Measurements from ENCODE around the gene SFRP5.
A peak's percentile ranks its signal among the peaks of the same experiment; 100 is the strongest.

Gene SFRP5

DNA sequence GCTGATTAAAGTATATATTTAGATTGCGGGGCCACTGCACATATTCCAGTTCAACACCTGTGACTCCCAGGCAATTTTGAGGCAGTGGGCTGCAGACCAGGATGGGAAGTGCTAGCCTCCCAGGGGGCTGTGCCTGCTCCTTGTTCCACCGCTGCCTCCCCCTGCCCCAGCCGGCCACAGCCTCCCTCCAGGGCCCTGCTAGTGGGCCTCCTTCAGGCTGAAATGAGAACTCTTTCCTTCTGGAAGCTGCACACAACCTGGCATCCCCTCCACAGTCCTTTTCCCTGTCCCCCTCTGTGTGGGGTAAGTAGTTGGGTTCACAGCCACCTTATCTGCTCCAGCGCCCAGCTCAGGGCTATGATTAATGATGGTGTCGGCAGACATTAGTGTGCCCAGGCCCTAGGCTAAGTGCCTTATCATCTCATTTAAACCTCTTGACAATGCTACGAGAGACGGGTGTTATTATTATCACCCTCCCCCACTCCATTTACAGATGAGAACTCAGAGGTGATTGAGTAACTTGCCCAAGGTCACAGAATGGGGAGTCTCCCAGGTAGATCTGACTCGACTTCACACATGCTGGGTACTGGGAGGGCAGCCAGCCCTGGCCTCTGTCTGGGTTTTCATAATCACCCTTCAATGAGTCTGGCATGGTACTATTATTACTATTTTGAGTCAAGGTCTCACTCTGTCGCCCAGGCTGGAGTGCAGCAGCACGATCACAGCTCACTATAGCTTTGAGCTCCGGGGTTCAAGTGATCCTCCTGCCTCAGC is 10.8 kb upstream of the SFRP5 start:
- no peak for TF ChIP-seq RARB (CRISPR knock-in tag; IDR thresholded peaks at IDR 0.05)
- TF ChIP-seq OSR1 (CRISPR knock-in tag; IDR thresholded peaks at IDR 0.05) = no peak
- TF ChIP-seq, protein P1, sequence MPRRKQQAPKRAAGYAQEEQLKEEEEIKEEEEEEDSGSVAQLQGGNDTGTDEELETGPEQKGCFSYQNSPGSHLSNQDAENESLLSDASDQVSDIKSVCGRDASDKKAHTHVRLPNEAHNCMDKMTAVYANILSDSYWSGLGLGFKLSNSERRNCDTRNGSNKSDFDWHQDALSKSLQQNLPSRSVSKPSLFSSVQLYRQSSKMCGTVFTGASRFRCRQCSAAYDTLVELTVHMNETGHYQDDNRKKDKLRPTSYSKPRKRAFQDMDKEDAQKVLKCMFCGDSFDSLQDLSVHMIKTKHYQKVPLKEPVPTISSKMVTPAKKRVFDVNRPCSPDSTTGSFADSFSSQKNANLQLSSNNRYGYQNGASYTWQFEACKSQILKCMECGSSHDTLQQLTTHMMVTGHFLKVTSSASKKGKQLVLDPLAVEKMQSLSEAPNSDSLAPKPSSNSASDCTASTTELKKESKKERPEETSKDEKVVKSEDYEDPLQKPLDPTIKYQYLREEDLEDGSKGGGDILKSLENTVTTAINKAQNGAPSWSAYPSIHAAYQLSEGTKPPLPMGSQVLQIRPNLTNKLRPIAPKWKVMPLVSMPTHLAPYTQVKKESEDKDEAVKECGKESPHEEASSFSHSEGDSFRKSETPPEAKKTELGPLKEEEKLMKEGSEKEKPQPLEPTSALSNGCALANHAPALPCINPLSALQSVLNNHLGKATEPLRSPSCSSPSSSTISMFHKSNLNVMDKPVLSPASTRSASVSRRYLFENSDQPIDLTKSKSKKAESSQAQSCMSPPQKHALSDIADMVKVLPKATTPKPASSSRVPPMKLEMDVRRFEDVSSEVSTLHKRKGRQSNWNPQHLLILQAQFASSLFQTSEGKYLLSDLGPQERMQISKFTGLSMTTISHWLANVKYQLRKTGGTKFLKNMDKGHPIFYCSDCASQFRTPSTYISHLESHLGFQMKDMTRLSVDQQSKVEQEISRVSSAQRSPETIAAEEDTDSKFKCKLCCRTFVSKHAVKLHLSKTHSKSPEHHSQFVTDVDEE (CRISPR knock-in tag; IDR thresholded peaks at IDR 0.05) = no peak
- no peak for TF ChIP-seq BACH2 (CRISPR knock-in tag; IDR thresholded peaks at IDR 0.05; ENCODE audit: borderline replicate concordance)
- no peak for TF ChIP-seq ISL1 (CRISPR knock-in tag; IDR thresholded peaks at IDR 0.05)
- no peak for TF ChIP-seq GLIS3 (CRISPR knock-in tag; IDR thresholded peaks at IDR 0.05)
- TF ChIP-seq CSDC2 (CRISPR knock-in tag; IDR thresholded peaks at IDR 0.05) = no peak
- TF ChIP-seq ZNF70 (CRISPR knock-in tag; IDR thresholded peaks at IDR 0.05) = no peak
- no peak for TF ChIP-seq TOX (CRISPR knock-in tag; IDR thresholded peaks at IDR 0.05; ENCODE audit: borderline replicate concordance)
- no peak for TF ChIP-seq ZFP3 (CRISPR knock-in tag; IDR thresholded peaks at IDR 0.05)
- TF ChIP-seq, protein P2, sequence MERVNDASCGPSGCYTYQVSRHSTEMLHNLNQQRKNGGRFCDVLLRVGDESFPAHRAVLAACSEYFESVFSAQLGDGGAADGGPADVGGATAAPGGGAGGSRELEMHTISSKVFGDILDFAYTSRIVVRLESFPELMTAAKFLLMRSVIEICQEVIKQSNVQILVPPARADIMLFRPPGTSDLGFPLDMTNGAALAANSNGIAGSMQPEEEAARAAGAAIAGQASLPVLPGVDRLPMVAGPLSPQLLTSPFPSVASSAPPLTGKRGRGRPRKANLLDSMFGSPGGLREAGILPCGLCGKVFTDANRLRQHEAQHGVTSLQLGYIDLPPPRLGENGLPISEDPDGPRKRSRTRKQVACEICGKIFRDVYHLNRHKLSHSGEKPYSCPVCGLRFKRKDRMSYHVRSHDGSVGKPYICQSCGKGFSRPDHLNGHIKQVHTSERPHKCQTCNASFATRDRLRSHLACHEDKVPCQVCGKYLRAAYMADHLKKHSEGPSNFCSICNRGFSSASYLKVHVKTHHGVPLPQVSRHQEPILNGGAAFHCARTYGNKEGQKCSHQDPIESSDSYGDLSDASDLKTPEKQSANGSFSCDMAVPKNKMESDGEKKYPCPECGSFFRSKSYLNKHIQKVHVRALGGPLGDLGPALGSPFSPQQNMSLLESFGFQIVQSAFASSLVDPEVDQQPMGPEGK (CRISPR knock-in tag; IDR thresholded peaks at IDR 0.05; ENCODE audit: borderline replicate concordance) = no peak
- TF ChIP-seq ZNF565 (CRISPR knock-in tag; conservative IDR thresholded peaks at IDR 0.05; ENCODE audit: low read depth) = no peak
- TF ChIP-seq ARNTL (CRISPR knock-in tag; IDR thresholded peaks at IDR 0.05; ENCODE audit: borderline replicate concordance, low read depth) = no peak
- TF ChIP-seq ESRRG (CRISPR knock-in tag; IDR thresholded peaks at IDR 0.05) = no peak
- TF ChIP-seq ZC3H10 (CRISPR knock-in tag; IDR thresholded peaks at IDR 0.05) = no peak
- TF ChIP-seq PPARA (CRISPR knock-in tag; IDR thresholded peaks at IDR 0.05; ENCODE audit: borderline replicate concordance) = no peak
- no peak for TF ChIP-seq ZFP30 (CRISPR knock-in tag; IDR thresholded peaks at IDR 0.05)
- no peak for TF ChIP-seq TCF4 (CRISPR knock-in tag; IDR thresholded peaks at IDR 0.05; ENCODE audit: borderline replicate concordance)
- TF ChIP-seq, protein P3, sequence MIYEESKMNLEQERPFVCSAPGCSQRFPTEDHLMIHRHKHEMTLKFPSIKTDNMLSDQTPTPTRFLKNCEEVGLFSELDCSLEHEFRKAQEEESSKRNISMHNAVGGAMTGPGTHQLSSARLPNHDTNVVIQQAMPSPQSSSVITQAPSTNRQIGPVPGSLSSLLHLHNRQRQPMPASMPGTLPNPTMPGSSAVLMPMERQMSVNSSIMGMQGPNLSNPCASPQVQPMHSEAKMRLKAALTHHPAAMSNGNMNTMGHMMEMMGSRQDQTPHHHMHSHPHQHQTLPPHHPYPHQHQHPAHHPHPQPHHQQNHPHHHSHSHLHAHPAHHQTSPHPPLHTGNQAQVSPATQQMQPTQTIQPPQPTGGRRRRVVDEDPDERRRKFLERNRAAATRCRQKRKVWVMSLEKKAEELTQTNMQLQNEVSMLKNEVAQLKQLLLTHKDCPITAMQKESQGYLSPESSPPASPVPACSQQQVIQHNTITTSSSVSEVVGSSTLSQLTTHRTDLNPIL (CRISPR knock-in tag; IDR thresholded peaks at IDR 0.05; ENCODE audit: low read depth) = no peak
- TF ChIP-seq, protein P4, sequence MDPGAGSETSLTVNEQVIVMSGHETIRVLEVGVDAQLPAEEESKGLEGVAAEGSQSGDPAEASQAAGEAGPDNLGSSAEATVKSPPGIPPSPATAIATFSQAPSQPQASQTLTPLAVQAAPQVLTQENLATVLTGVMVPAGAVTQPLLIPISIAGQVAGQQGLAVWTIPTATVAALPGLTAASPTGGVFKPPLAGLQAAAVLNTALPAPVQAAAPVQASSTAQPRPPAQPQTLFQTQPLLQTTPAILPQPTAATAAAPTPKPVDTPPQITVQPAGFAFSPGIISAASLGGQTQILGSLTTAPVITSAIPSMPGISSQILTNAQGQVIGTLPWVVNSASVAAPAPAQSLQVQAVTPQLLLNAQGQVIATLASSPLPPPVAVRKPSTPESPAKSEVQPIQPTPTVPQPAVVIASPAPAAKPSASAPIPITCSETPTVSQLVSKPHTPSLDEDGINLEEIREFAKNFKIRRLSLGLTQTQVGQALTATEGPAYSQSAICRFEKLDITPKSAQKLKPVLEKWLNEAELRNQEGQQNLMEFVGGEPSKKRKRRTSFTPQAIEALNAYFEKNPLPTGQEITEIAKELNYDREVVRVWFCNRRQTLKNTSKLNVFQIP (CRISPR knock-in tag; IDR thresholded peaks at IDR 0.05; ENCODE audit: borderline replicate concordance, low read depth) = no peak
- ATAC-seq = no peak; the same call in 2 of the 3 replicates

DNA sequence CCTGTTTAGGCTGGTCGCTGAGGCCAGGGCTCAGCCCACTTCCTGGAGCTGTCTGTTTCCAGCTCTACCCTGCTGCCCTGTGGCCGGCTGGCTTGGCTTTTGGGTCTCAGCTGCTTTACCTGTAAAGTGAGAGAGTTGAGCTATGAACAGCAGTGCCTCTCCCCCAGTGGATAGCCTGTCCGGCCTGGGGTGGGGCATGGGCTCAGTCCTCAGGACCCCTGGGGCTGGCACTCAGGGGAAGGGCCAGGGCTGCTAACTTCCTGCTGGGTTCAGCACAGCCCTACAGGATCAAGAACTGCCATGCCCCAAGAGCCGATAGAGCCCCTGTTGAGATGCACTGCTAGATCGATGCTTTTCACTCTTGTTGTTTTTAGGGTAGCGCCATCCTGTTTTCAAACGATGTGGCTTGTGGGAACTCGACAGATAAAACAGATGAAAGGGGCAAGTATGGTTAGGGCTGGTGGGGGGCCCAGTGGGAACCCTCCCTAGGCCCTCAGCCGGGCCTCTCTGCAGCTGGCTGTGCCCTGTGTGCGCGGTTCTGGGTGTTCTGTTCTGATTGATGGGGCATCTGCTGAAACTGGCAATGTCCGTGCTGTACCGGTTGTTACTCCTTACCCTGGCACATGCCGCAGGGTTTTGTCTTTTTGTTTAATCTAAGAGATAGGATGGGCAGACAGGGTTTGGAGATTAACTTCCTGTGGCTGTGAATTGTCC is 10.0 kb upstream of the SFRP5 start:
- TF ChIP-seq, protein P3 (CRISPR knock-in tag; IDR thresholded peaks at IDR 0.05; ENCODE audit: low read depth) = no peak
- TF ChIP-seq, protein P4 (CRISPR knock-in tag; IDR thresholded peaks at IDR 0.05; ENCODE audit: borderline replicate concordance, low read depth) = no peak
- TF ChIP-seq ZFP30 (CRISPR knock-in tag; IDR thresholded peaks at IDR 0.05) (no peak), ZNF8 (CRISPR knock-in tag; IDR thresholded peaks at IDR 0.05) (no peak), GLIS3 (CRISPR knock-in tag; IDR thresholded peaks at IDR 0.05) (no peak), ARNTL (CRISPR knock-in tag; IDR thresholded peaks at IDR 0.05; ENCODE audit: borderline replicate concordance, low read depth) (no peak), ISL1 (CRISPR knock-in tag; IDR thresholded peaks at IDR 0.05) (no peak), TCF4 (CRISPR knock-in tag; IDR thresholded peaks at IDR 0.05; ENCODE audit: borderline replicate concordance) (no peak)
- TF ChIP-seq, protein P2 (CRISPR knock-in tag; IDR thresholded peaks at IDR 0.05; ENCODE audit: borderline replicate concordance) = no peak
- ATAC-seq = peak; percentile 31; the same call in 2 of the 3 replicates
